Activated CD8-positive, alpha-beta memory T cell treated with anti-CD3 and anti-CD28 coated beads, Interleukin-2, amount 50 U/mL, for 48 hours (primary cell): Measurements from ENCODE around the gene ZER1.
"Not testable (repeated sequence)": the region's sequence is repeated elsewhere in the genome, so short reads cannot be mapped to it uniquely, and the experiment has no call there.

Experiments used
- DNase-seq: peaks from one replicate; pipeline ENCODE4 v3.0.0-alpha.2; 2020

ZER1 gene

GRCh38 chr9:128786681-128787601 lies 15.2 kb upstream of the ZER1 start, which contains the start of gene TBC1D13:
TSS of gene TBC1D13 (plus strand) at chr9:128787253. CDS start at chr9:128787354, 101 bp downstream.
- DNase-seq: peak; percentile 95

GRCh38 chr9:128785427-128785826 lies 13.7 kb upstream of the ZER1 start:
- DNase-seq: no peak

- DNase-seq: no peak
Observed at GRCh38 chr9:128782669-128783068, 10.9 kb upstream of the ZER1 start.

DNA sequence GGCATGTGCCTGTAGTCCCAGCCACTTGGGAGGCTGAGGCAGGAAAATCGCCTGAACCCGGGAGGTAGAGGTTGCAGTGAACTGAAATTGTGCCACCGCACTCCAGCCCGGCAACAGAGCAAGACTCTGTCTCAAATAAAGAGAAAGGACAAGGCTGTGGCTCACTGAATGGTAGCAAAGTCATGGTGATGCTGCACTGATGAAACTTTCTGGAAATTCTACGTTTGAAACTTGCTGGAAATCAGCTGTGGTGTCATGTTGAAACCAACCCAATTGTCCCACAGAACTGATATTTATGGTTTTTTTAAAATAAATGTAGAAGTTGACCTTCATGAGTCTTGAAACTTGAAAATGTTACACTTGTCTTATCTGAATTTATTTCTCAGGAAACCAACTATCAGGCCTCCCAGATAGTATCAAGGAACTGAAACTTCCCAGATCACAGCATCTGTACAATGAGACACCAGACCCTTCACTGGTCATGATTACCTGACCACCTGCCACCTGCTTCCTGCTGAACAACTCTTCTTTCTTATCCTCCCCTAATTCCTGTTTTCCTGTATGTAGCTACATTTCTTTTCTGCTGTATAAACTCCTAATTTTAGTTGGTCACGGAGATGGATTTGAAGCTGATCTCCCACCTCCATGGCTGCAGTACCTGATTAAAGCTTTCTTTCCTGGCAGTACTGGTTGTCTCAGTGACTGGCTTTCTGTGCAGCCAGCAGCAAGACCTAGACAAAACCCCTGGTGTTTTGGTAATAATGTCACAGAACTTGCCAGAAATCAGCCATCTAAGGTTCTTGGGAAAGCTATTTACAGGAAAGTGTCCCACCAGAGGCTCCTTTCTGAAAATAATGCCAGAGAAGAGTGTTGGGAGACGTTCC lies 9.7 kb upstream of the ZER1 start:
- DNase-seq: no peak

GRCh38 chr9:128780093-128780492 lies 8.4 kb upstream of the ZER1 start:
- not testable (repeated sequence) for DNase-seq

DNA sequence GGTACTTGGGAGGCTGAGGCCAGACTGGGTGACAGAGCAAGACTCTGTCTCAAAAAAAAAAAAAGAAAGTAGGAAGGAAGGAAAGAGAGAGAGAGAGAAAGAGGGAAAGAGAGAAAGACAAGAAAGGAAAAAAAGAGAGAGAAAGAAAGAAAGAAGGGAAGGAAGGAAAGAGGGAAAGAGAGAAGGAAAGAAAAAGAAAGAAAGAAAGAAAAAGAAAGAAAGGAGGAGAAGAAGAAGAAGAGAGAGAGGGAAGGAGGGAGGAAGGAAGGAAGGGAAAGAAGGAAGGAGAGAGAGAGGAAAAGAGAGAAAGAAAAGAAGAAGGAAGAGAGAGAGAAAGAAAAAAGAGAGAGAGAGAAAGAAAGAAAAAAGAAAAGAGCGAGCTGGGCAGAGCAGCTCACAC lies 3.1 kb upstream of the ZER1 start:
- no peak for DNase-seq

- no peak for DNase-seq
Observed at GRCh38 chr9:128773049-128773448, 1.3 kb upstream of the ZER1 start.

- peak; percentile 66 for DNase-seq
Observed at GRCh38 chr9:128771094-128771721, 519 bp downstream of the ZER1 start.

GRCh38 chr9:128770286-128771030 lies 1.3 kb downstream of the ZER1 start:
- no peak for DNase-seq

- no peak for DNase-seq
Observed at GRCh38 chr9:128768606-128769005, 3.1 kb downstream of the ZER1 start.

DNA sequence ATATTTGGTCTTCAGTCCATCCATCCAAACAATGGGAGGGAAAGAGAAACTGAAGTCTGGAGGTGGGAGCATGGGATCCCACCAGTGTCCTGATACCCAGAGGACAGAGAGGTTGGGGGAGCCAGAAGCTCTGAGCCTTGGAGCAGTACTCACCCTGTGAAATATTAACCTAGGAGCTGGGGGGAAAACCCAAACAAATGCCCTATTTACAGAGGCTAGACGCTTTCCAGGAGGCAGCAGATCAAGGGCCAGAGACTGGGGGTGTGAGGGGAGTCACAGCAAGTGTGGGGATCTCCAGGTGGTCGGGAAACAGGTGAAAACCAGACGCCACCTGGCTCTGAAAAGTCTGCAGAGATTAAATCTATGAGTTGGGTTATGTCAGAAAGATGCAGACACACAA lies 6.2 kb downstream of the ZER1 start:
- DNase-seq: no peak

DNA sequence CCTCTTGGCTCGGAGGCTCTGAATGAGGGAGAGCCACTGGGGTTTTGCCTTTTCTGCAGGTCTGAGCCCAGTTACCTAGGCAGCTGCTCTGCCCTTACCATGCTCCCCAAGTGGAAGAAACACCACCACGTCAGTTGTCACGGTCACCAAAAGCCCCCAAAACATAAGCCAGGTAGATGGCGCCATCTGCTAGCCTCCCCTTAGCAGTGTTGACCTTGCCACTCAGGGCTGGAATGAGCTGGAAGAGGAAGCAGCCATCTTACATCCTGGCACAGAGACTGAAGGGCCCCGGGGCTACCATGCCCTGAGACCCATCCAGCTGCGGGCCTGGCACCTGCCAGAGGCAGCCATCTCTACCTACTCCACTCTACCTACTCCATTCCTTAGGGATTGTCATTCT lies 7.4 kb downstream of the ZER1 start:
- DNase-seq: no peak

DNA sequence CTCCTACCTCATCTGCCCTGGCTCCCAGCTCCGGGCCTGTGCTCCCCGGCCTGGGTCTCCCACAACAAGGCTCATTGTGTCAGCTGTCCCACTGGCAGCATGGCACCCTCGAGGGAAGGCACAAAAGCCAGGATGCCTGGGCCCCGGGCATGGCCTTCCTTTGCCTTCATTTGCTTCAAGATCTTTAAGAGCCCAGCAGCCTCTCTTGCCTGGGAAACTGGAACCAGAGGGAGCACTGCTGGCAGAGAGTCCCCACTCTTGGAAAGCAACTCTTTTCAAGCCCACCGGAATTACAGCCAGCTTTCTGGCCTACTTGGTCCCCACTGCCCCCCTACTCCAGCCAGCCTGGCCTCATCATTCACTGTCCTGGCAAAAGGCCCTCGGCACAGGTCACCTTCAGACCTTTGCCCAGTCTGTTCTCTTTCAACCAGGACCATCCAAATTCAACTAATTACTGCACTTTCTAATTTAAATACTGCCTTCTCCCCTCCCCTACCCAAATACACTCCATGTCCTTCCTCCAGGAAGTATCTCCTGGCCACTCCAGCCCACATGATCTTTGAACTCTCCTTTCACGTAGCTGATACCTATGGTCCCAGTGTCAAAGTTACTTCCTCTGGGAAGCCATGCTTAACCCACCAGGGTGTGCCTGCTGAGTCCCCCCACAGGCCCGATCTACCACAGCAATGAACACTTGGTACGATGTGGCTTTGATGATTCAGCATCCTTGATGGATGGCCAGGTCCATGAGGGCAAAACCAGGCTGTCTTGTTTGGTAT lies 8.9 kb downstream of the ZER1 start:
- no peak for DNase-seq

- no peak for DNase-seq
Observed at GRCh38 chr9:128757602-128758001, 14.1 kb downstream of the ZER1 start.

GRCh38 chr9:128753627-128754026 lies 18.1 kb downstream of the ZER1 start:
- DNase-seq: no peak

- DNase-seq: no peak
Observed at GRCh38 chr9:128750926-128751595, 20.7 kb downstream of the ZER1 start.

- no peak for DNase-seq
Observed at GRCh38 chr9:128747241-128747640, 24.5 kb downstream of the ZER1 start.

- no peak for DNase-seq
Observed at GRCh38 chr9:128743421-128743820, 28.3 kb downstream of the ZER1 start.

GRCh38 chr9:128742401-128742800 lies 29.3 kb downstream of the ZER1 start:
- DNase-seq: no peak

DNA sequence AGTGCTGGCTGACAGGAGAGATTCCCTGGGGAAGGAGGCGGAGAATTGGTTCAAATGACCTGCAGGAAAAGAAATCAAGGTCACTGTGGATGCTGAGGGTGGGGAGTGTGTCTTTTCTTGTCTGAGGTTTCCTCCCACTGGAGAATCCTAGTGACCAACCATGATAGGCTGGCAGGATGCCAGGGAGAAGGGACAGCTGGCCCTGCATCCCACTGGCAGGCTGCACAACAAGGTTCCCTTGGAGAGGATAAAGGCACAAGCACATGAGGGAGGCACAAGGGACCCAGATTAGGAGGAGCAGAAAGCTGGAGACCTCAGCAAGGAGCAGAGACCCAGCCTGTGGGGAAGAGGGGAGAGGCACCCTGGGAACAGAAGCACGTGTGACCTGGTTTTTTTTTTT lies 36.4 kb downstream of the ZER1 start:
- DNase-seq: no peak

DNA sequence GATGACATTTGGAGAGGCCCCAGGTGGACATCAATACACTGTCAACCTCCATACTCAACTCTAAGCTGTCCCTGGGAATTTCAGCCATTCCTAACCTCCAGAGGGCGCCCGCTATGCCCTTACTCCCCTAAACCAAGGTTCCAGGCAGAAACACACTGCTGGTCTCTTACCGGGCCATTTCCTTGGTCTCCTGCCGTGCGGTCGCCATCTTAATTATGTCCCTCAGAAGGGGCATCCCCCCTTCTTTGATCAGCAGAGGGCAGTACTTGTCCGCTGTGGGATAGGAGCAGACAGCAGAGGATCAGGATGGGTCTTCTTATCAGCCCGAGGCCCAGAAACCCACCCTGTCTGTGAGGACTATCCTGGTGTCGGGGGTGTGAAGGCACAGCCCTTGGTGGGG lies 38.5 kb downstream of the ZER1 start:
- DNase-seq: no peak
